HL-60/S4 (cell line): ENCODE data around the gene PTAFR.

ENCODE experiments used
- in situ Hi-C: fragments of 300-500 bp; cut with MboI; formaldehyde crosslinking; loops from 2 replicates; pipeline ENCODE4 v1.14.3; 2022; ENCODE audit warnings: low sequenced_read_pairs

Gene PTAFR

DNA sequence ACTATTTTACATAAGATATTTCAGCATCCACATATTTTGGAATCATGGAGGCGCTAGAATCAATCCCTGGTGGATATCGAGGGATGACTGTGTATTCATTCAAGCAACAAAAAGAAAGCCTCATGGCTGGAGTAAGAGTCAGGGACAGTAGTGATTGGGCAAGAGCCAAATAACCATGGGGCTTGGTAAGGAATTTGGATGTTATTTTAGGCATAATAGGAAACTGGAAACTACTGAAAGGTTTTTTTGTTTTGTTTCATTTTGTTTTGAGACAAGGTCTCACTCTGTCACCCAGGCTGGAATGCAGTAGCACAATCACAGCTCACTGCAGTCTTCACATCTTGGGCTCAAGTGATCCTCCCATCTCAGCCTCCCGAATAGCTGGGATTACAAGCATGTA is 54.3 kb downstream of the PTAFR start:
- in situ Hi-C loops = no loop called here

DNA sequence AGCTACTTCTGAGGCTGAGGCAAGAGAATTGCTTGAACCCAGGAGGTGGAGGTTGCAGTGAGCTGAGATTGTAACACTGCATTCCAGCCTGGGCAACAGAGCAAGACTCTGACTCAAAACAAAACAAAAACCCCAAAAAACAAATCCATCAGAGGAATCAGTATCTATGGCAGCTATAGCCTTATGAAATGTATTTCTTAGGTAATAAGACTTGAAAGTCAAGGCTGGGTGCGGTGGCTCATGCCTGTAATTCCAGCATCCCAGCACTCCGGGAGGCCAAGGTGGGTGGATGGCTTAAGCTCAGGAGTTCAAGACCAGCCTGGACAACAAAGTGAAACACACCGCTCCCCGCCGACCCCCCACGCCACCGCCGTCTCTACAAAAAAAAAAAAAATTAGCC is 56.9 kb downstream of the PTAFR start:
- in situ Hi-C loops = no loop called here

DNA sequence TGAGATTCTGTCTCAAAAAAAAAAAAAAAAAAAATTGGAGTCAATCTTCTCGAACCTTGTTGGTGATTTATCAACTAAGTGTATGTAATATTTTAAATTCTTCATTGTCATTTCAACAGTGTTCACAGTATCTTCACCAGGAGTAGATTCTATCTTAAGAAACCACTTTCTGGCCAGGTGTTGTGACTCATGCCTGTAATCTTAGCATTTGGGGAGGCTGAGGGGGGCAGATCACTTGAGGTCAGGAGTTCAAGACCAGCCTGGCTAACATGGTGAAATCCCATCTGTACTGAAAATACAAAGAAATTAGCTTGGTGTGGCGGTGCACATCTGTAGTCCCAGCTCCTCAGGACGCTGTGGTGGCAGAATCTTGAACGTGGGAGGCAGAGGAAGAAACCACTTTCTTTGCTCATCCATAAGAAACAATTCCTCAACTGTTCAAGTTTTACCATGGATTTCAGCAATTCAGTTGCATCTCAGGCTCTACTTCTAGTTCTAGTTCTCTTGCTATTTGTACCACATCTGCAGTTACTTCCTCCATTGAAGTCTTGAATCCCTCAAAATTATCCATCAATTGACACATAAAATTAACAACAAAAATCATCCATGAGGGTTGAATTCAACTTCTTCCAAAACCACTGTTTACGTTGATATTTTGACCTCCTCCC is 57.7 kb downstream of the PTAFR start:
- in situ Hi-C loops = no loop called here

DNA sequence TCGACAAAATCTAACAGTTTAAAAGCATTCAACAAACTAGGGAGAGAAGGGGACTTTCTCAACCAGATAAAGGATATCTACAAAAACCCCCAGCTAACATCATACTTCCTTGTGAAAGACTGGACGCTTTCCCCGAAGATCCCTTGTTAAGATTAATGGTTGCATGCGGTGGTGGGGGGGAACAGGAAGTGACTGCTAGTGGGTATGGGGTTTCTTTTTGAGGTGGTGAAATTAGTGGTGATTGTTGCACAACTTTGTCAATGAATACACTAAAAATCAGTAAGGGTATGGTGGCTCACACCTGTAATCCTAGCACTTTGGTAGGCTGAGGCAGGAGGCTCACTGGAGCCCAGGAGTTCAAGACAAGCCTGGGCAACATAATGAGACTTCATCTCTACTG is 61.2 kb downstream of the PTAFR start:
- in situ Hi-C loops = no loop called here

DNA sequence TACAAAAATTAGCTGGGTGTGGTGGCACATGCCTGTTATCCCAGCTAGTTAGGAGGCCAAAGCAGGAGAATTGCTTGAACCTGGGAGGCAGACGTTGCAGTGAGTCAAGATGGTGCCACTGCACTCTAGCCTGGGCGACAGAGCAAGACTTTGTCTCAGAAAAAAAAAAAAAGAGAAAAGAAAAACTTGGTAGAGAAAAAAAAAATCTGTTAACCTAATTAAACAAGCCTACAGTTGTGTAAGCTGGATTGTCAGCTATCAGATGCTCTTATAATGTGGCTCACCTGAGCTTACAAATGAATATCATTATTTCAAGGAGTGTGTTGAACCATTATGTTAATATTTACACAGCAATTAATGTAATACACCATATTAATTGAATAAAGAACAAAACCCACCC is 61.6 kb downstream of the PTAFR start:
- in situ Hi-C loops = no loop called here

DNA sequence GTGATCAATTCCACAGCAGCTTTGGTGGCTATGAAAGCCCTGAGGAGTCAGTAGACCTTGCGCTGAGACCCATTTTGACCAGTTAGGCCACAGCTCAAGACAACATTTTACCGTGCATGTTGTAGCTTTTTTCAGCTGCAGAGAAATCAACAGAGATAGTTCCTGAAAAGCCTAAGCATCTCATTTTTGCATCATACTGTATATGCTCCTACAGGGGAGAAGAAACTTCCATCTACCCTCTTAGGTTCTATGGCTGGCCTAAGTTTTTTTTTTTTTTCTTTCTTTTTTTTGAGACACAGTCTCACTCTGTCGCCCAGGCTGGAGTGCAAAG is 63.3 kb downstream of the PTAFR start:
- in situ Hi-C loops = no loop called here

DNA sequence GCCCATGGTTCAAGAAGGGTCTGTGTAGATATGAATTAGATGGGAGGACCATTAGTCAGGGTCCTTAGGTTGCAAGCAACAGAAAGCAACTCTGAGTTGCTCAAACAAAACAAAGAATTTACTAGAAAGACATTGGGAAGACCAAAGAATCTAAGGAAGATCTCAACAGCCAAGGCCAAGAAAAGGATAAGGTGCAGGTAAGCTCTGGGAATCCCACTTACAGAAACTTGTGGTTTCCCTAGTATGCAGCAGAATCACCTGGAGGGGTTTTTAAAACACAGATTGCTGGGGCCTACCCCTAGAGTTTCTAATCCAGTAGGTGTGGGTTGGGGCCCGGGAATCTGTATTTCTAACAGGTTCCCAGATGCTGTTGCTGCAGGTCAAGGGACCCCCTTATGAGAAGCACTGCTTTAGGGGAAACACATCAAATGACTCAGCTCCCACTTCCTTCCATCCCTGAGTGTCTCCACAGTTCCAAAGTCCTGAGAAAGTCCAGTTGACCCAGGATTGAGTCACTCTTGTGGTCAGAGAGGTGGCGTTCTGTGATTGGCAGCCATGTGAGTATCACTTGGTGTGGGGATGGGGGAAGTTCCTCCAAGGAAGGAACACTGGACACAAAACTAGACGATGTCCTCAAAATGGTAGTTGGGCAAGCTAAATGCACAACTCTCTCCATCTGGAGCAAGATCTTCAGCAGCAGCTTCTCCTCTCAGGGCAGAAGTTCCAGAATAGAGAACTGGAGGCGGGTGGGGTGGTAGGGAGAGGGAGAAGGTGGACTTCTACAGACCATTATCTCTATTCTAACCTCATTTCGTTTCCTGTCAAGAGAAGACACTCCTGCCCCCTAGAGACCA is 63.9 kb downstream of the PTAFR start:
- in situ Hi-C loops = no loop called here

DNA sequence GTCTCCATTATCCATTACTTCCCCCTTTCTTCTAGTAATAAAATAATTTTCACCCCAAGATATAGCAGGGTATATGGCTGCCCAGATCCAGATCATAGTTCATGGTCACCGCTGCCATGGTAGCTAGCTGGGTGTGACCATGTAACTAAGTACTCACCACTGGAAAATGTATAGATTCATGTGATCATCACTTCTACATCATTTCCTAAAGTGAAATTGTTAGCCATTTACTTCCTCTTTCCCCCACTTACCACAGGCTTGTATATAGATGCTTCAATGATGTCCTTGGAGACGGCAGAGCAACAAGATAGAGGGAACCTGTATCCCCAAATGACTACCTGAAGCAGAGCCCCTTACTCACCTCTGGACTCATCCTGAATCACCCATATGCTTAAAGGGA is 65.3 kb downstream of the PTAFR start:
- in situ Hi-C loops = no loop called here

DNA sequence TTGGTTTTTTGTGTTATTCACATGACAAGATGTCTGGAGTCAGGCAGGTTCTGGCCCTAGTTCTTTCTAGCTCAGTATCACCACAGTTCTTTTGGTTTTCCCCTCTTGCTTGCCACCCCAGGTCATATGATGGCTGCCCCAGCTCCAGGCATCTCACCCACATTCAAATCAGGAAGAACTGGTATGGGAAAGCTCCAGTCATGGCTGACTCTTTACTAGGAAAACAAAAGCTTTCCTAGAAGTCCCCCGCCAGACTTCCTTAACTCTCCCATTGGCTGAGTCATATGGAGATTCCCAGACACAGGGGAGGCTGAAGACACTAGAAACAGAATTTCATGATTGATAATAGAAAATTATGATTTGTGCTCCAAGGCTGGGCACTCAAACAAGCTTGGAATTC is 65.9 kb downstream of the PTAFR start:
- in situ Hi-C loops = no loop called here

DNA sequence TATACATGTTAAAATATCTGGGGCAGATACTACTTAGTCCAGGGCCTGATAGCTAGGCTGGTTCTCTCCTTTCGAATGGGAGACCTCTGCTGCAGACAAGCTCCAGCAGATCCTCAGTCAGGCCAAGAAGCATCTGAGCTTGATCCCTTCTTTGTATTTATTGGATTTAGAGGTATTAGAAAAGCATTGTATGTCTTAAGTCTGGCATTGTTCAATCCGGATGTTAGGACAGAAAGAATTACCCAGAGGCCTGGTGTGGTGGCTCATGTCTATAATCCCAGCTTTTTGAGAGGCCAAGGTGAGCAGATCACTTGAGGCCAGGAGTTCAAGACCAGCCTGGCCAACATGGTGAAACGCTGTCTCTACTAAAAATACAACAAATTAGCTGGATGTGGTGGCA is 66.9 kb downstream of the PTAFR start:
- in situ Hi-C loops = no loop called here

DNA sequence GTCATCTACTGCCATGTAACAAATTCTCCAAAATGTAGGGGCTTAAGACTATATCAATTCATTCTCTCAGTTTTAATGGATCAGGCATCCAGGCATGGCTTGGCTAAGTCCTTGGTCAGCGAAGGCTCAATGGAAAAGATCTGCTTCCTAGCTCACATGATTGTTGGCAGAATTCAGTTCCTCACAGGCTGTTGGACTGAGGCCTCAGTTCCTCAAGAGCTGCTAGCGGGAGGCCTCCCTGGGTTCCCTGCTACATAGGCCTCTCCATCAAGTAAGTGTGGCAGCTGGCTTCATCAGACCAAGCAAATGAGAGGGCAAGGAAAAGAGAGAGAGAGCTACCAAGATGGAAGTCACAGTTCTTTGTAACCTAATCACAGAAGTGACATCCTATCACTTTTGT is 68.5 kb downstream of the PTAFR start:
- in situ Hi-C loops = no loop called here

DNA sequence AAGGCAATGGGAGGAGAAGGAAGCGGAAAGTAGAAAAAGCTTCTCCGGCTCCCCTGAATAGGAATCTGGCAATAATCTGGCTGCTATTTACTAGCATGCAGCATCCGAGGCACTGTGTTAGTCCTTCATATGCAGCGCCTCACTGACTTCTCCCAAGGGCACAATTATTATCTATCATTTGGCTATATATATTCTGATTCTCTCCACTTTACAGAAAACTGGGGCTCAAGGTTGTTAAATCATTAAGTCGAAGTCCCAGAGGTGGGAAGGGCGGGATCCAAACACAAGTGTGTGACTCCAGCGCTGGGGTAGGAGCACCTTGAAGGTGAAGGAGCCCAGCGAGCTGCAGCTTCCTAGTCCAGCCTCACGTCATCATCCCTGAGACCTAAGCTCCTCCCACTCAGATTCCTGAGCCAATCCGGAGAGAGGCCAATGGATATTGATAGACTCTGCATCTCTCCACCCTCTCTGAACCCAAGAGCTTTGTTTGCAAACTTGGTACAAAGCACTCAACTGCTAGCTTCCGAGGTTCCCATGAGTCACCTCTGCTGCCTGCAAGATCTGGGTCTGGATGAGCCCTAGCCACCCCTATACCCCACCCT is 71.5 kb downstream of the PTAFR start:
- in situ Hi-C loops = no loop called here

DNA sequence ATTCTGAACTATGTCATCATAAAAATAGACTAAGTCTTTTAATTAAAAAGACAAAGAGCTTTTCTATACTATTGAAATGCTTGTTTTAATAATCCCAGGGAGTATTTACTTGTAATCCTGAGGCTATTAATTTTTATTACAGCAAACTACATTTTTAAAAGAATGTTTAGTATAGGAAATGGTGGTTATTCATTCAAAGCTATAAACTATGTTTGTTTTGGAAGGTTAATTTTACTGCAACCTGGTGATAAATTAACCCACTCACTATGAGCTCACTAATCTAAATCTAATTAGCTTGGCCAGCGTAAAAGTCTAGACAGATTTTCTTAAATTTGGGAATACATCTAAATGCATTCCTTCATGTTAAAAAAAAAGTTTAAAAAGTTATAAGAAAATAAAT is 74.3 kb downstream of the PTAFR start:
- in situ Hi-C loops = no loop called here

DNA sequence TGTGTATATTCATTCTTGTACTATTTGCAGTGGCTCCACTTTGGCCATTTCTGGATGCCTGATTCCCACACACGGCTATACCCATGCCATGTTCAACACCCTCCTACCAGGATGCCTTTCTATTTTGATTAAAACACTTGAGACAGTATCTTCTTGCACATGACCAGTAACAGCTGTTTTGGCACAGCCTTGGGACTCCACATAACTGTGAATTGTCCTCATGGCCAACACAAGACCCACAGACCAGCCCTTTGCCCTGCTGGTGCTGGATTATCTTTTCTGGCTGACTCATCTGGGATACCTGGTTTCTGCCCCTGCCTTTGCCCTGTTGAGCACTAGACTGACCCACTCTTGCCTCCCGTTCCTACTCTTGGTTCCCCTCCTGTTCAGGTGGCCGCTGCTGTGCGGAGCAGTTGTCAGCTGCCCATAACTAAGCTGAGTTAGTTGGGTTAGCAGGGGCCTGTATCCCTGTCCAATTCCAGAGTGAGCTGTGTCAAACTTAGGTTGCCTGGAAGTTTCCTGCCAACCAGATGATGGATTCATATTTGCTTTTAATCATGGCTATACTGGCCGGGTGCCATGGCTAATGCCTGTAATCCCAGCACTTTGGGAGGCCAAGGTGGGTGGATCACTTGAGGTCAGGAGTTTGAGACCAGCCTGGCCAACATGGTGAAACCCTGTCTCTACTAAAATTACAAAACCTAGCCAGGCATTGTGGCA is 77.3 kb downstream of the PTAFR start:
- in situ Hi-C loops = loop anchor here (10.0 kb wide), 1 partner anchor 106 kb away; no protein-coding TSS in a partner anchor
